Caco-2 (cell line): ENCODE measurements around the gene MAML1. TPM values are rescaled to one million over a fixed set of nuclear protein-coding genes. Genes with fewer than 3 reads are reported as not detected.

Experiments
- microRNA-seq: library from miRNA; unstranded; fragments of <30 nt; microRNA quantifications from one replicate; pipeline ENCODE4 v1.2.0, GENCODE V29; 2022
- total RNA-seq: library from RNA; stranded (reverse); gene quantifications from 2 replicates; pipeline ENCODE4 v1.2.3, GENCODE V29; 2022

MAML1 gene
- total RNA-seq, 1 experiment from 2014 or later: 41.3 TPM

Small RNA genes within 50 kb of the gene (microRNA-seq; reads per million reads assigned to microRNA genes)
- gene MIR1229: 15.8 reads per million, percentile 55 among the genes with 10 or more reads in this experiment

Other genes with a start within 250 kb of the MAML1 start
- 33.4 and 36.3 TPM in 2 replicates for gene RUFY1, start 182.3 kb upstream of the MAML1 start, total RNA-seq
- 914 and 940 TPM in 2 replicates for gene HNRNPH1, start 109.2 kb upstream of the MAML1 start, total RNA-seq
- gene CBY3, start 51.8 kb upstream of the MAML1 start, total RNA-seq: 0.68 and 1.3 TPM in 2 replicates
- 853 and 871 TPM in 2 replicates for gene CANX, start 33.9 kb upstream of the MAML1 start, total RNA-seq
- 2.3 and 2.4 TPM in 2 replicates for gene LTC4S, start 61.2 kb downstream of the MAML1 start, total RNA-seq
- gene MGAT4B, start 74.0 kb downstream of the MAML1 start, total RNA-seq: 215 and 217 TPM in 2 replicates
- gene SQSTM1, start 88.1 kb downstream of the MAML1 start, total RNA-seq: 250 and 259 TPM in 2 replicates
- 37.8 and 43.0 TPM in 2 replicates for gene MRNIP, start 126.0 kb downstream of the MAML1 start, total RNA-seq
- 106 and 107 TPM in 2 replicates for gene TBC1D9B, start 175.1 kb downstream of the MAML1 start, total RNA-seq